Thyroid gland (tissue), 4 donors: ENCODE measurements around the gene C12orf43.

ENCODE experiments used
- POLR2A ChIP-seq, 2 donors: fragments of 450-650 bp; IDR thresholded peaks; one replicate each; pipeline ENCODE4 v1.6.1; 2017; ENCODE audit warnings: antibody characterized with exemption in 2 of 2, mild to moderate bottlenecking in 2 of 2, moderate library complexity in 1 of 2
- TF ChIP-seq, protein P1 (sequence below), 6 experiments: fragments of 200-600 bp in 3 of 6; fragments of 450-650 bp in 3 of 6; sonication (generic) in 3 of 6; IDR thresholded peaks; one replicate each; pipeline ENCODE4 v1.5.1; 2016 to 2019; ENCODE audit warnings: antibody characterized with exemption in 6 of 6, mild to moderate bottlenecking in 2 of 6, inconsistent platforms in 1 of 6, moderate library complexity in 1 of 6

GRCh38 chr12:120962532-120963020 lies 53.7 kb downstream of the C12orf43 start:
- TF ChIP-seq, protein P1, sequence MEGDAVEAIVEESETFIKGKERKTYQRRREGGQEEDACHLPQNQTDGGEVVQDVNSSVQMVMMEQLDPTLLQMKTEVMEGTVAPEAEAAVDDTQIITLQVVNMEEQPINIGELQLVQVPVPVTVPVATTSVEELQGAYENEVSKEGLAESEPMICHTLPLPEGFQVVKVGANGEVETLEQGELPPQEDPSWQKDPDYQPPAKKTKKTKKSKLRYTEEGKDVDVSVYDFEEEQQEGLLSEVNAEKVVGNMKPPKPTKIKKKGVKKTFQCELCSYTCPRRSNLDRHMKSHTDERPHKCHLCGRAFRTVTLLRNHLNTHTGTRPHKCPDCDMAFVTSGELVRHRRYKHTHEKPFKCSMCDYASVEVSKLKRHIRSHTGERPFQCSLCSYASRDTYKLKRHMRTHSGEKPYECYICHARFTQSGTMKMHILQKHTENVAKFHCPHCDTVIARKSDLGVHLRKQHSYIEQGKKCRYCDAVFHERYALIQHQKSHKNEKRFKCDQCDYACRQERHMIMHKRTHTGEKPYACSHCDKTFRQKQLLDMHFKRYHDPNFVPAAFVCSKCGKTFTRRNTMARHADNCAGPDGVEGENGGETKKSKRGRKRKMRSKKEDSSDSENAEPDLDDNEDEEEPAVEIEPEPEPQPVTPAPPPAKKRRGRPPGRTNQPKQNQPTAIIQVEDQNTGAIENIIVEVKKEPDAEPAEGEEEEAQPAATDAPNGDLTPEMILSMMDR (IDR thresholded peaks at IDR 0.05) = no peak
- no peak for TF ChIP-seq POLR2A (IDR thresholded peaks at IDR 0.05)
